Mesendoderm (in vitro differentiated cells): ENCODE results near the gene CARD14.

ENCODE experiments used
- DNase-seq: peaks from one replicate; pipeline ENCODE4 v3.0.0; 2013
- H2AK5ac ChIP-seq: 2 replicates; pipeline ENCODE4 v1.6.1; 2013; ENCODE audit warnings: low read length, inconsistent platforms
- H2BK120ac ChIP-seq: 2 replicates; pipeline ENCODE4 v1.6.1; 2013; ENCODE audit warnings: low read depth, mild to moderate bottlenecking, low read length, moderate library complexity, mixed read lengths
- H2BK15ac ChIP-seq: replicated peaks from 2 replicates; pipeline ENCODE4 v1.6.1; 2013; ENCODE audit warnings: low read depth, mild to moderate bottlenecking, moderate library complexity
- H2BK5ac ChIP-seq: 2 replicates; pipeline ENCODE4 v1.6.1; 2013; ENCODE audit warnings: low read length, inconsistent platforms
- H3K18ac ChIP-seq: 2 replicates; pipeline ENCODE4 v1.6.1; 2013; ENCODE audit warnings: mild to moderate bottlenecking, low read length, mixed read lengths
- H3K23ac ChIP-seq: one replicate; pipeline ENCODE4 v1.6.1; 2013; ENCODE audit warnings: low read length
- H3K27ac ChIP-seq: 2 replicates; pipeline ENCODE4 v1.5.1; 2013; ENCODE audit warnings: low read depth, mild to moderate bottlenecking, inconsistent platforms, low read length, moderate library complexity
- H3K27me3 ChIP-seq: 2 replicates; pipeline ENCODE4 v1.6.1; 2013; ENCODE audit warnings: low read length, control low read depth, mild to moderate bottlenecking, inconsistent platforms; ENCODE audit not compliant: insufficient read depth, poor library complexity
- H3K36me3 ChIP-seq: 2 replicates; pipeline ENCODE4 v1.6.1; 2013; ENCODE audit warnings: low read length, inconsistent platforms; ENCODE audit not compliant: control insufficient read depth, insufficient read depth
- H3K4ac ChIP-seq: one replicate; pipeline ENCODE4 v1.6.1; 2013; ENCODE audit warnings: low read depth, mild to moderate bottlenecking, low read length, moderate library complexity
- H3K4me1 ChIP-seq: 2 replicates; pipeline ENCODE4 v1.6.1; 2013; ENCODE audit warnings: low read depth, low read length, inconsistent platforms; ENCODE audit not compliant: control insufficient read depth
- H3K4me2 ChIP-seq: 2 replicates; pipeline ENCODE4 v1.6.1; 2013; ENCODE audit warnings: low read length
- H3K4me3 ChIP-seq: 2 replicates; pipeline ENCODE4 v1.5.1; 2013; ENCODE audit warnings: mild to moderate bottlenecking, low read length
- H3K56ac ChIP-seq: one replicate; pipeline ENCODE4 v1.6.1; 2013; ENCODE audit warnings: low read length
- H3K79me1 ChIP-seq: 2 replicates; pipeline ENCODE4 v1.6.1; 2013; ENCODE audit warnings: low read length, inconsistent platforms
- H3K79me2 ChIP-seq: 2 replicates; pipeline ENCODE4 v1.6.1; 2013; ENCODE audit warnings: mild to moderate bottlenecking, low read length; ENCODE audit not compliant: control insufficient read depth, insufficient read depth
- H3K9ac ChIP-seq: 2 replicates; pipeline ENCODE4 v1.6.1; 2013; ENCODE audit warnings: low read length, inconsistent platforms
- H4K5ac ChIP-seq: one replicate; pipeline ENCODE4 v1.6.1; 2013; ENCODE audit warnings: low read length
- H4K8ac ChIP-seq: one replicate; pipeline ENCODE4 v1.6.1; 2013; ENCODE audit warnings: low read depth, mild to moderate bottlenecking, control low read depth, low read length, moderate library complexity
- WGBS: extraction: QIAGEN DNeasy Blood & Tissue Kit; methylation state at CpG from one replicate; pipeline ENCODE4 v1.1.7; 2013; ENCODE audit warnings: low lambda C conversion rate, missing lambda C conversion rate; ENCODE audit not compliant: insufficient coverage; ENCODE audit errors: extremely low coverage; 5-methylcytosine and 5-hydroxymethylcytosine counted together

The CARD14 gene

GRCh38 chr17:80125656-80126448, 44.0 kb upstream of the CARD14 start:
- Histone ChIP-seq H3K79me2 (no peaks in the 10 kb centered on the region), H2BK15ac (no peak overlapping the region), H3K56ac (no peak overlapping the region), H3K23ac (no peak overlapping the region), H3K27ac (no peak overlapping the region), H3K9ac (no peak overlapping the region), H4K8ac (no peak overlapping the region), H3K4me3 (no peak overlapping the region), H3K27me3 (no peaks in the 10 kb centered on the region), H2BK120ac (no peak overlapping the region), H3K4me1 (peaks cover 2% of the 10 kb centered on the region), H3K18ac (no peak overlapping the region), H3K4me2 (no peak overlapping the region), H2BK5ac (no peak overlapping the region), H4K5ac (no peak overlapping the region), H2AK5ac (no peak overlapping the region), H3K4ac (no peak overlapping the region), H3K36me3 (no peaks in the 10 kb centered on the region), H3K79me1 (no peaks in the 10 kb centered on the region)
- DNase-seq = no peak
- no CpG with 5 or more reads among the region's 14 CpGs for WGBS

GRCh38 chr17:80126449-80126715, 43.4 kb upstream of the CARD14 start:
- Histone ChIP-seq H4K8ac (no peak overlapping the region), H3K4me1 (peaks cover 2% of the 10 kb centered on the region), H2AK5ac (no peak overlapping the region), H3K27me3 (no peaks in the 10 kb centered on the region), H3K23ac (no peak overlapping the region), H3K4me2 (no peak overlapping the region), H3K9ac (no peak overlapping the region), H3K4me3 (no peak overlapping the region), H3K18ac (no peak overlapping the region), H2BK5ac (no peak overlapping the region), H2BK15ac (no peak overlapping the region), H3K79me1 (no peaks in the 10 kb centered on the region), H3K4ac (no peak overlapping the region), H2BK120ac (no peak overlapping the region), H4K5ac (no peak overlapping the region), H3K36me3 (no peaks in the 10 kb centered on the region), H3K79me2 (no peaks in the 10 kb centered on the region), H3K56ac (no peak overlapping the region), H3K27ac (no peak overlapping the region)
- WGBS = no CpG with 5 or more reads among the region's 3 CpGs
- no peak for DNase-seq

- peaks cover 2% of the 10 kb centered on the region for H3K36me3 ChIP-seq
- no peak overlapping the region for H2BK15ac ChIP-seq
- no peaks in the 10 kb centered on the region for H3K27me3 ChIP-seq
- H3K4ac ChIP-seq = no peak overlapping the region
- no peak overlapping the region for H4K5ac ChIP-seq
- H2BK120ac ChIP-seq = no peak overlapping the region
- peaks cover 2% of the 10 kb centered on the region for H3K4me1 ChIP-seq
- no CpG with 5 or more reads among the region's 4 CpGs for WGBS
- no peaks in the 10 kb centered on the region for H3K79me2 ChIP-seq
- no peak overlapping the region for H3K4me3 ChIP-seq
- H3K18ac ChIP-seq = no peak overlapping the region
- no peak overlapping the region for H3K23ac ChIP-seq
- no peak for DNase-seq
- H3K4me2 ChIP-seq = no peak overlapping the region
- H3K27ac ChIP-seq = no peak overlapping the region
- H2AK5ac ChIP-seq = no peak overlapping the region
- no peak overlapping the region for H4K8ac ChIP-seq
- no peaks in the 10 kb centered on the region for H3K79me1 ChIP-seq
- H3K9ac ChIP-seq = no peak overlapping the region
- no peak overlapping the region for H2BK5ac ChIP-seq
- no peak overlapping the region for H3K56ac ChIP-seq
Observed at GRCh38 chr17:80129006-80129565, 40.7 kb upstream of the CARD14 start.

GRCh38 chr17:80130992-80131391, 38.8 kb upstream of the CARD14 start:
- H3K9ac ChIP-seq = no peak overlapping the region
- no peak overlapping the region for H2BK5ac ChIP-seq
- no peak overlapping the region for H3K18ac ChIP-seq
- H2BK15ac ChIP-seq = no peak overlapping the region
- H4K8ac ChIP-seq = no peak overlapping the region
- no peaks in the 10 kb centered on the region for H3K27me3 ChIP-seq
- no peak for DNase-seq
- H2AK5ac ChIP-seq = no peak overlapping the region
- no peak overlapping the region for H3K4ac ChIP-seq
- H3K4me2 ChIP-seq = no peak overlapping the region
- H3K4me3 ChIP-seq = no peak overlapping the region
- no peak overlapping the region for H3K23ac ChIP-seq
- no peak overlapping the region for H3K56ac ChIP-seq
- H3K4me1 ChIP-seq = peaks cover 2% of the 10 kb centered on the region
- no CpG with 5 or more reads among the region's 3 CpGs for WGBS
- no peak overlapping the region for H2BK120ac ChIP-seq
- H3K27ac ChIP-seq = no peak overlapping the region
- peaks cover 4% of the 10 kb centered on the region for H3K36me3 ChIP-seq
- no peaks in the 10 kb centered on the region for H3K79me1 ChIP-seq
- H3K79me2 ChIP-seq = no peaks in the 10 kb centered on the region
- no peak overlapping the region for H4K5ac ChIP-seq

- H2AK5ac ChIP-seq = no peak overlapping the region
- no peak overlapping the region for H3K27ac ChIP-seq
- H3K23ac ChIP-seq = no peak overlapping the region
- no peak overlapping the region for H3K4me2 ChIP-seq
- H4K8ac ChIP-seq = no peak overlapping the region
- H3K4me3 ChIP-seq = no peak overlapping the region
- no peak overlapping the region for H2BK120ac ChIP-seq
- no peak overlapping the region for H3K4ac ChIP-seq
- no peak overlapping the region for H4K5ac ChIP-seq
- H2BK15ac ChIP-seq = no peak overlapping the region
- H3K36me3 ChIP-seq = peaks cover 15% of the 10 kb centered on the region
- H3K56ac ChIP-seq = no peak overlapping the region
- H3K4me1 ChIP-seq = peaks cover 2% of the 10 kb centered on the region
- no peak for DNase-seq
- no peak overlapping the region for H2BK5ac ChIP-seq
- H3K9ac ChIP-seq = no peak overlapping the region
- no CpG with 5 or more reads among the region's 5 CpGs for WGBS
- H3K79me1 ChIP-seq = no peaks in the 10 kb centered on the region
- H3K18ac ChIP-seq = no peak overlapping the region
- H3K79me2 ChIP-seq = no peaks in the 10 kb centered on the region
- no peaks in the 10 kb centered on the region for H3K27me3 ChIP-seq
Observed at GRCh38 chr17:80132906-80133625, 36.8 kb upstream of the CARD14 start.
